Right lobe of liver (tissue), 4 donors: ENCODE results near the gene GJB4.

Experiments used
- POLR2A ChIP-seq: fragments of 450-650 bp; IDR thresholded peaks from one replicate; pipeline ENCODE4 v1.6.1; 2017; ENCODE audit warnings: antibody characterized with exemption, mild to moderate bottlenecking
- TF ChIP-seq, protein P1 (sequence below), 4 donors: fragments of 200-600 bp in 3 of 4; fragments of 450-650 bp in 1 of 4; IDR thresholded peaks; one replicate each; pipeline versions ENCODE4 v1.5.1 to v1.8.0; 2016 to 2022; ENCODE audit warnings: antibody characterized with exemption in 4 of 4, mild to moderate bottlenecking in 2 of 4
- donor health status: DM: no; HTN: no; CAD: no.
- donor health status: DM: no; HTN: no; CAD: no.
- donor health status: DM: no; HTN: yes; CAD: no.

DNA sequence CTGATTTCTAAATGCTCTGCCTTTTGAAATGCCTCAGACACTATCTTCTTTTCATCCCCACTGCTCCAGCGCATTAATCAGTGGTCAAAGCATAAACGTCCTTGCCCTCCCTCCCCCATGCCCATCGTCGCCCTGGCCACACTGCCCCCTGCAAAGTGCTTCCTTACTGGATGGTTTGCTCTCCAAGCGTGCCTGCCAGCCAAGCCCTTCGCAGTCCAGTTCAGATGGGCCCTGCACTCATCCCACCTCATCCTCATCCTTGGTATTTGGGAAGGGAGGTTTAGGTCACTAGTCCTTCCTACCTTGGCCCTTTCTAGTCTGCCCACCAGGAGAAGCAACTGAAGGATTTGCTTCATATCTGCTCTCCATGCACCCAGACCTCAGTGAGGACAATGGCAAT is 36.4 kb downstream of the GJB4 start:
- TF ChIP-seq, protein P1, sequence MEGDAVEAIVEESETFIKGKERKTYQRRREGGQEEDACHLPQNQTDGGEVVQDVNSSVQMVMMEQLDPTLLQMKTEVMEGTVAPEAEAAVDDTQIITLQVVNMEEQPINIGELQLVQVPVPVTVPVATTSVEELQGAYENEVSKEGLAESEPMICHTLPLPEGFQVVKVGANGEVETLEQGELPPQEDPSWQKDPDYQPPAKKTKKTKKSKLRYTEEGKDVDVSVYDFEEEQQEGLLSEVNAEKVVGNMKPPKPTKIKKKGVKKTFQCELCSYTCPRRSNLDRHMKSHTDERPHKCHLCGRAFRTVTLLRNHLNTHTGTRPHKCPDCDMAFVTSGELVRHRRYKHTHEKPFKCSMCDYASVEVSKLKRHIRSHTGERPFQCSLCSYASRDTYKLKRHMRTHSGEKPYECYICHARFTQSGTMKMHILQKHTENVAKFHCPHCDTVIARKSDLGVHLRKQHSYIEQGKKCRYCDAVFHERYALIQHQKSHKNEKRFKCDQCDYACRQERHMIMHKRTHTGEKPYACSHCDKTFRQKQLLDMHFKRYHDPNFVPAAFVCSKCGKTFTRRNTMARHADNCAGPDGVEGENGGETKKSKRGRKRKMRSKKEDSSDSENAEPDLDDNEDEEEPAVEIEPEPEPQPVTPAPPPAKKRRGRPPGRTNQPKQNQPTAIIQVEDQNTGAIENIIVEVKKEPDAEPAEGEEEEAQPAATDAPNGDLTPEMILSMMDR (IDR thresholded peaks at IDR 0.05) = no peak
- no peak for TF ChIP-seq POLR2A
